GM21717 (cell line): ENCODE results near the gene LRRTM3.

Source experiments
- ATAC-seq: cut with Tn5 transposase; IDR thresholded peaks from one replicate; pipeline ENCODE4 v1.9.1; 2021; ENCODE audit warnings: mild to moderate bottlenecking, moderate library complexity; ENCODE audit not compliant: unreplicated experiment

Gene LRRTM3

DNA sequence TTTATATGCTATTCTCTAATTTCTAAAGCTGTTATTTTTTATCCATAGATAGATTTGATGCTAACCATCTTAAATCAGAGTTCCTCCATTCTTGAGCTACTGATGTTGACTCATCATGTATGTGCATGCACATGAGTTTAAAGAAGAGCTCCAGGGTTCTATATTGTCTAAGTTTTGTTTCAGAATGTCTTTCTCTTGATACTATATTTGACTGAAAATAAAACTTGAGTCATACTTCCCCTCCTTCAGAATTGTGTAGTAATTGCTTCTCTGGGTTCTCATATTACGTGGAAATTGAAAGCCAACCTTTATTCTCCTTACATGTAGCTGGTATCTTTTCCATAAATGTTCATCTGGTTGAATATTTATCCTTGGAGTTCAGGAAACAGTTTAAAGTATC, 89.4 kb downstream of the LRRTM3 start:
- no peak for ATAC-seq

DNA sequence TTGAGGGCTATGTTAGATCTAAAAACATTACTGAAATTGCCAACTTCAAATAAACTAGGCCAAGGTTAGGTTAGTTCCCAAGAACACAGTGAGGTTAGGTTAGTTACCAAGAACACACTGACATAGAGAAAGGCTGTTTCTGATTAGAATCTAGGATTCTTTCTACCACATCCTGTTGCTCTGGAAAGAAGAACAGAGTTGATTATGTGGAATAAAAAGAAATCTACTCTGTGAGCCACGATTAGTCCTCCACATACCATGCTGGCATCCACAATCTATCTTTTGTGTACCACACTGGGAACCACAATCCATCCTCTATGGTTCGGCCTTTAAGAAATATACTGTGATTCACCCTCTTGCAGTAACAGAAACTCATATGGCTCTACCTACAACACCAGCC, 91.4 kb downstream of the LRRTM3 start:
- ATAC-seq, result no peak

GRCh38 chr10:67022099-67022498, 96.3 kb downstream of the LRRTM3 start:
- no peak for ATAC-seq

- ATAC-seq, result no peak
Measured at GRCh38 chr10:67033878-67034277, 108.0 kb downstream of the LRRTM3 start.

DNA sequence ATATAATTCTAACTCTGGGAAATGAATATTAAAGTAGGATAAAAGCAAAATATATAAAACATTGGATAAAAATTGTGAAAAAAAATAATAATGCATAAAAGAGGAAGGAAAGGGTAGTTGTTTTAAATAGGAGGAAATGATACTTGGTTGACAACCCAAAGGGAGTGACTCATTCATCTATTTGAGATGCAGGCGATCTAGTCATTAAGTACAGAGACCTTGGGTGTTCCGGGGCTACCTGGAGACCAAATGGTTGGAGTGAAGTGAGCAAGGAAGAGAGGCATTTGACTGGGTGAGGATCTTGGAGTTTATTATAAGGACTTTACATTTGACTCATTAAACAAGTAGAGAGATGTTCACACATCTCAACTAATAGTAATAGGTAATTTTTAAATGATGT, 111.0 kb downstream of the LRRTM3 start:
- no peak for ATAC-seq

DNA sequence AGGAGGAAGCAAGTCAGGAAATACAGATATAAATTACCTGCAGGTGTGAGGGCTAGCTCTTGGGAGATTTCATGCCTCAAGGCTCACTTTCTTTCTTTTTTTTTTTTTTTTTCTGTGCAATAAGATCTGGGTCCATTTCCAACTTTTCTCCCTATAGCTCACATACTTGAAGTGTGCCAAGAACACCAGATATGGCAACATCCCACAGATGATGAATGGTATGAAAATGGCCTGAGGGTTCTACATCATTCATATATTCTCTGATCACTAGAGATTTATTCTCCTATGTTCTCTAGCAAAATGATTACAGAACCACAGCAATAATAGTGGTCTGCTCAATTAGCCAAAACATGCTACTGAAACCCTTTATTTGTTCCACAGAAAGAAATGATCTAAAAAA, 117.2 kb downstream of the LRRTM3 start:
- no peak for ATAC-seq

GRCh38 chr10:67045404-67045803, 119.6 kb downstream of the LRRTM3 start:
- no peak for ATAC-seq

DNA sequence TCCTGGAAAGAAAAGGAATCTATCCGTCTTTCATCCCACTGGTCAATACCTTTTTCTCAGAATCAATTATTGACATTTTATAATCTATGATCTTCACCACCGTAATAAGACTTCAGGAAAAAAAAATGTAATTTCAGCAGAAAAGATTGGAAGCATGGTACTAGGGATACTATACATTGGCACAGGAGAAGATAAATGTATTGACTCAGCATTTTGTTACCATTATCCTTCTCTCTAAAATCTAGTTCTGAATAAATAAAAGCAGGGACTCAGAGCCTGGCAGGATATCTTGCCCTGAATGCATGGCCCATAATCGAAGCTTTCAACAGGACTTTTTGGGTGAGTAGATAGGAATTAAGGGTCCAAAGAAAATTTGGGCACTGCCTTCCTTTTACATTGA, 120.7 kb downstream of the LRRTM3 start:
- ATAC-seq, result no peak

- no peak for ATAC-seq
Measured at GRCh38 chr10:67049988-67050387, 124.2 kb downstream of the LRRTM3 start.

GRCh38 chr10:67050415-67050814, 124.6 kb downstream of the LRRTM3 start:
- no peak for ATAC-seq

DNA sequence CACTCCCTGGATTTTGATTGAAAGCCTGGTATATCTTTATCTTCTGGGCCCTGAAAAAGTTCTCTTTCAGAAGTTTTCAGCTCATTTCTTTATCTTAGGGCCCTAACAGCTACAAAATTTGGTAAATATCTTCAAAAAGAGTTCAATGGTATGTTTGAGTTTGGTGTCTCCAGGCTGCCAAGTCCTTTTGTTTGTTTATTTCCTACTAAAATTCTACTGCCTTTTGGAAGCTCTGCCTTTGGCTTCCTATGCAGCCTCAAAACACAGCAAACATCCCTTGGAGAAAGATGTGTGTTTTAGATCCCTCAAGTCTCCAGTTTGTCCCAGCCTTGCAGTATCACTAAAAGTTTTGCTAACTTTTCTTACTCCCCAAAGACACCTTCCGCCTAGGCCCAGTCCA, 146.8 kb downstream of the LRRTM3 start:
- ATAC-seq, result no peak

- no peak for ATAC-seq
Measured at GRCh38 chr10:67075491-67075971, 149.7 kb downstream of the LRRTM3 start.

DNA sequence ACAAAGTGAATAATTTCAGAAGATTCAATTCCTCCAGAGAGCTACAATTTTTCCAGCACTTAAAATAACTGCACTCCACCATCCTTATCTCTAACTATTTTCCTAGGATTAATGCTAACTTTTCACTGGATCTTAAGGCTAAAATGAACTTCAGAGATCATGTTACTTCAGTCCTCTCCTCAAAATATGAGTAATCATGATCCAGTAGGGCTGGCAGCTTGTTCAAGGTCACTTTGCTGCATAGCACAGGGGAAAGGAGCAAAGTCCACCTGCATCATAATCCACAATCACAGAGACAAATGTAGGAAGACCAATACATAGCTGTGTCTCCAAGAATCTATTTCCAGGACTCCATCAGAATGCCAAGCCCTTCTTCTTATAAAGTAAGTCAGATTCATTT, 150.3 kb downstream of the LRRTM3 start:
- no peak for ATAC-seq

- no peak for ATAC-seq
Measured at GRCh38 chr10:67077376-67077775, 151.5 kb downstream of the LRRTM3 start.

DNA sequence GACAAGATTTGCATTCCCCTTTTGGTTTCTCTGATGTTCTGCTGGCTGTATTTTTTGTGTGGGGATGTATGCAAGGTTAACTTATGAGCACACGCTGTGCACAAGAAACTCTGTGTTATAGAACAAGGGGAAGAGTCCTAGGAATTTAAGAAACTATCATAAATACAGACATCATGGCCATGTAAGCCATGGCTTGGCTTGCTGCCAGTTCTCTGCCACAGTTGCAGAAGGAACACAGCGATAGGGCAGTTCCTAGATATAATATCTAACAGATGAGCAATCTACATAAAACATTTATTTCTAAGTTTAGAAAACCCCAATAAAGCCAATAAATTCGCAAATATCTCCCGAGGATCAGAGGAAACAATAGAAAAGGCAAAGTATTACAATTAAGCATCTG, 153.3 kb downstream of the LRRTM3 start:
- no peak for ATAC-seq

- no peak for ATAC-seq
Measured at GRCh38 chr10:67086327-67087134, 160.7 kb downstream of the LRRTM3 start.

DNA sequence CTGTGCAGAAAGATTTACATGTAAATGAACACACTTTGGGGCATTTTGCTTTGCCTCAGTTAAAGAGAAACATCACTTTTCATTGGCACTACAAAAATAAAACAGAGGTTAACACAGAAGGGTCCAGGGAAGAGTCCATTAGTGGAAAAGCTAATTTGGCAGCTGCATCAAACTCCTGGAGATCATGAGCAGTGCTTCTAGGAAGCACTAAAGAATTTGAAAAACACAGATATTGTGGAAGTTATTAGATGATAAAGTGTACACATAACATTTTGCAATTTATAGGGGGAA, 161.2 kb downstream of the LRRTM3 start:
- ATAC-seq, result no peak

GRCh38 chr10:67088036-67088435, 162.2 kb downstream of the LRRTM3 start:
- ATAC-seq, result no peak

- ATAC-seq, result no peak
Measured at GRCh38 chr10:67095531-67095930, 169.7 kb downstream of the LRRTM3 start.

GRCh38 chr10:67098461-67098860, 172.6 kb downstream of the LRRTM3 start:
- ATAC-seq, result no peak

- no peak for ATAC-seq
Measured at GRCh38 chr10:67100951-67101350, 175.1 kb downstream of the LRRTM3 start.

DNA sequence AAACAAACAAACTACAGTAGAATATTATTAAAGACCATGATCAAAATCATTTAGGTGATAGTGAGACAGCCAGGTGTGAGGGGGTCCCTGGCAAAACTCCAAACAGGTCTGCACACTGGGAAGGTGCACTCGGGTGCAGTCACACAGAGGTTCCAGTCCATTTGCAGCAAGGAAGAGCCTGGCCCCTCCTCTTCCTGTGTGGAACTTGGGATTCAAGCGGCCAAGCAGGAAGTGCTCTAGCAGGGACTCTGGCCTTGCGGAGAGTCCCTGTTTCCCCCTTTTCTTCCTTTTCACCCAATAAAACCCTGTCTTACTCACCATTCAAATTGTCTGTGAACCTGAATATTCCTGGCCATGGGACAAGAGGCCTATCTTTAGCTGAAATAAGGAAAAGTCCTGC, 181.8 kb downstream of the LRRTM3 start:
- no peak for ATAC-seq

- ATAC-seq, result no peak
Measured at GRCh38 chr10:67110286-67110685, 184.4 kb downstream of the LRRTM3 start.
